GM19238 (cell line): ENCODE data around the gene MTFP1.
A peak's percentile ranks its signal among the peaks of the same experiment; 100 is the strongest.
"Not testable (repeated sequence)": the region's sequence is repeated elsewhere in the genome, so short reads cannot be mapped to it uniquely, and the experiment has no call there.

Experiments used
- DNase-seq: peaks from one replicate; pipeline ENCODE4 v3.0.0; 2011; ENCODE audit warnings: low spot score; ENCODE audit not compliant: insufficient read length

The MTFP1 gene

GRCh38 chr22:30425327-30425615 lies 297 bp upstream of the MTFP1 start:
- DNase-seq, result no peak

GRCh38 chr22:30426388-30427353 lies 1.1 kb downstream of the MTFP1 start:
- peak; percentile 53 for DNase-seq

- no peak for DNase-seq
Measured at GRCh38 chr22:30427871-30428270, 2.3 kb downstream of the MTFP1 start.

- no peak for DNase-seq
Measured at GRCh38 chr22:30429887-30430286, 4.3 kb downstream of the MTFP1 start.

GRCh38 chr22:30430933-30431332 lies 5.4 kb downstream of the MTFP1 start:
- no peak for DNase-seq

- no peak for DNase-seq
Measured at GRCh38 chr22:30432096-30432495, 6.5 kb downstream of the MTFP1 start.

- no peak for DNase-seq
Measured at GRCh38 chr22:30432520-30432919, 7.0 kb downstream of the MTFP1 start.

- DNase-seq, result no peak
Measured at GRCh38 chr22:30433227-30433626, 7.7 kb downstream of the MTFP1 start.

GRCh38 chr22:30433773-30434172 lies 8.2 kb downstream of the MTFP1 start:
- no peak for DNase-seq

- DNase-seq, result no peak
Measured at GRCh38 chr22:30434843-30435242, 9.3 kb downstream of the MTFP1 start.

GRCh38 chr22:30435674-30436126 lies 10.1 kb downstream of the MTFP1 start:
- no peak for DNase-seq

GRCh38 chr22:30436196-30436595 lies 10.6 kb downstream of the MTFP1 start:
- DNase-seq, result no peak

GRCh38 chr22:30438559-30438958 lies 13.0 kb downstream of the MTFP1 start:
- no peak for DNase-seq

- no peak for DNase-seq
Measured at GRCh38 chr22:30439226-30439625, 13.7 kb downstream of the MTFP1 start.

GRCh38 chr22:30439836-30440235 lies 14.3 kb downstream of the MTFP1 start:
- DNase-seq, result no peak

GRCh38 chr22:30441088-30441487 lies 15.5 kb downstream of the MTFP1 start:
- no peak for DNase-seq

- peak; percentile 69 for DNase-seq
Measured at GRCh38 chr22:30444632-30445437, 19.3 kb downstream of the MTFP1 start.

- DNase-seq, result no peak
Measured at GRCh38 chr22:30445438-30446145, 20.0 kb downstream of the MTFP1 start.

GRCh38 chr22:30447656-30448055 lies 22.1 kb downstream of the MTFP1 start:
- no peak for DNase-seq

GRCh38 chr22:30451488-30451887 lies 25.9 kb downstream of the MTFP1 start:
- DNase-seq, result not testable (repeated sequence)

- no peak for DNase-seq
Measured at GRCh38 chr22:30452861-30453260, 27.3 kb downstream of the MTFP1 start.
